Body of pancreas (tissue), 4 donors: ENCODE results near the gene SLC38A11.

Experiments used
- CTCF ChIP-seq, 7 experiments: fragments of 450-650 bp in 4 of 7; fragments of 200-600 bp in 3 of 7; sonication (generic) in 3 of 7; IDR thresholded peaks; one replicate each; pipeline ENCODE4 v1.5.1; 2016 to 2019; ENCODE audit warnings: antibody characterized with exemption in 7 of 7
- POLR2A ChIP-seq, 3 donors: fragments of 450-650 bp; IDR thresholded peaks; one replicate each; pipeline ENCODE4 v1.6.1; 2016; ENCODE audit warnings: antibody characterized with exemption in 3 of 3, mild to moderate bottlenecking in 2 of 3

DNA sequence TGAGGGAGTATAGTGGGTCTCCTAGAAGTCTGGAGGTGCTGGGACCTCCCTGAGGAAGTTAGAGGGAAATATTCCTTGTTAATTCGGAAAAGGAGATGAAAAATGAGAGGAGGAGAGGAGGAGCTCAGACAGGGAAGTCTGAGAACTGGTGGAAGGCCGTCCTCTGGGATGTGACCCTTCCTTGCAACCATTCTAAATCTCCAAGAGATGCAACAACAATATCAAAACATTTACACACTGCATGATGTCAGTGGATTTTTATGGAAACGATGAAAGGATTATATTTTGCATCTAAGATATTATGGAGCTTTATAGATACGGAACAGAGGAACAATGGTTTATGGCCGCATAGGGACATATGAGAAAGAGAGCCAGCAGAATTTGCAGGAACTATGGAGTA lies 63.9 kb downstream of the SLC38A11 start:
- TF ChIP-seq CTCF (IDR thresholded peaks at IDR 0.05) (no peak), POLR2A (IDR thresholded peaks at IDR 0.05) (no peak)
